NCI-H446 (cell line): ENCODE data around the gene LSM6.

Experiments
- DNase-seq, 2 experiments: peaks; one replicate each; lab custom pipeline; 2025; lab: John Stamatoyannopoulos, UW

The LSM6 gene

DNA sequence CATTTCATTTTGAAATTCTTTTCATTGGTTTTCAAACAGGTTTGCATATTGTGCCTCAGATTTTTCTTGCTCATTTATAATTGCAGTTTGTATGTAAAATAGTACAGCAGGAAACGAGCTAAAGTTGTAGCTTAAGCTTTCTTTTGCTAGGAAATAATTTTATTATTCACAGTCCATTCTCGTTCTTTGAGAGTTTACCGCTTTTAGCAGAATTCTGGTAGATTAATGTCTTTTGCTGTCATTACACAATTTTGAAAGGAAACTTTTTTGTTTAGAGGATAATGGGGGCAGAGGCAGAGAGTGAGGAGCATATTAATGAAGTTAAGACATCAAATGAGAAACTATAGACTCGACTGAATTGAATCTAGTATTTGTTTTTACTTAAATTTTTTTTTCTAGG is 10.5 kb downstream of the LSM6 start:
- DNase-seq = no peak

DNA sequence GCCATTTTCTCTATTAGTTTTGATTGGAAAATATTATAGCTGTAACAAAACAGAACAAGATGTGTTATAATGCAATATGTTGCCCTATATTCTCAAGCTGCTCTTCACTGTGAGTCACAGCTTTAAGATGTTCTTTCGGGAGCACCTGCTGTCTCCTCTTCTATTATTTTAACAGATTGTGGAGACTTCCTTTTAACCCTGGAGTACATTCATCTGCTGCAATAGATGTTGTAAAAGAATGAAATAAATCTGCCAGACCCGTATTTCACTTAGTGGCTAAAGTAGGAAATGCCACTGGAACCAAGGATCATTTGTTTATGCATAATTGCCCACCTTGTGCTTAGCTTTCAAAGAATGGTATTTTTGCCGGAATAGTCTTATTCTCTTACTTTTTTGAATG is 11.1 kb downstream of the LSM6 start:
- no peak for DNase-seq

DNA sequence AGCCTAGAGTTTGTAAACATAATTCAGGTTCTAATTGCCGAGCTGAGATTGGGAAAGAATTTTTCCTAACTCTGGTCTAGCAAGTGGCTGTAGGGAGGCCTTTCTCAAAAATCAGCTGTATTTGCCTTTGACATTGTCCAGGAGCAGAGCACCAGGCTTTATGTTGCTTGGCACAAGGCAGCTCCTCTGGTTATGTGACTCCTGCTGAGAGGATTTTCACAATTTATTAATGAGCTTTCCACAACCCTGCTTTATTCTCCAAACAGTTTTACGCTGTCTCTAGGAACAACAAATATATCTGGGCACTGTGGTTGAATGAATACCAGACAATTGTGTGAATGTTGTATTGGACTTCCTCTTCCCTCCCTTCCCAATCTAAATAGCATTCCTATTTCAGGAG is 14.9 kb downstream of the LSM6 start:
- no peak for DNase-seq

DNA sequence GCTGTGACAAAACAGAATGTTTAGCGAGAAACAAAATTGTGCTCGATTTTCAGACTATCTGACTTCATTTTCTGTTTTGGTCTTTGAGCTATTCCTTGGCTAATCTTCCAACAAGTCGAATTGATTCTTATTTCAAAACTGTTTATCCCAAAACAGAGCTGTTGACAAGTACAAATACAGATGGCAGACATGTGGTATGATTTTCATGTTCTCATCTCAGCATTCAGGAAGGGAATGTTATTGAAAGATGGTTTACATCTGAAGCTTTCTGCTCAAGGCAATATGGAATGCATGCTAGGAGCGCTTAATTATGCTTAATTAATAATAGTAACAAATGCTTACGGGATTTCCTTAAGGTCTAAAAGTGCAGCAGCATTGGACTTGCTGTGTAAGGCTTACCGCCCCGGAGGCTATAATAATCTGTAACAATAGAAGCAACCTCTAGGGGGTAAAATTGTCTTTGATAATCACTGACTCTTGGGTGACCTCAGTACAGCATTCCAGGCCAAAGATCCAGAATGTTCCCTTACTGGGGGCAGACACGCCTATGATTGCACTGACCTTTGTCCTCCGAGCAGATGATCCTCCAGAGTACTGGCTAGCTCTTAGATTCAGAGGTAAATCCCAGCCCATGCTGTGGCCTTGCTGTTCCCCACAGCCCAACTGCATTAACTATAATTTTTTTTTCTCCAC is 16.4 kb downstream of the LSM6 start:
- no peak for DNase-seq

DNA sequence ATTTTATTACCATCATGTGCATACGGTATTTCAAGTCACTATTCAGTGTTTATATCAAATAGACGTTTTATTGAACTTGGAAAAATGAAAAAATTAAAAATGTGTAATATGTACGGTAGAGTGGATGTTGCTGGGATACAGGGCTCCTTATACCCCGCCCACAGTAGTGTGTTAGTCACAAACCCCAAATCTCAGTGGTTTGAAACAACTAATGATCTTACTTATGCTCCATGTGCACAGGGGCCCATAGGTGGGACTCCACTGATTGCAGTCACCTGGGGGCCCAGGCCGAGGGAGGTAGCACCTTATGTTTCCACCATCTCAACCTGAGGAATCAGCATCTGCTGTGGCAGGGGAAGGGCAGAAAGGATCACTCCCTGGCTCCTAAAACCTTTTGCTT is 18.1 kb downstream of the LSM6 start:
- no peak for DNase-seq

DNA sequence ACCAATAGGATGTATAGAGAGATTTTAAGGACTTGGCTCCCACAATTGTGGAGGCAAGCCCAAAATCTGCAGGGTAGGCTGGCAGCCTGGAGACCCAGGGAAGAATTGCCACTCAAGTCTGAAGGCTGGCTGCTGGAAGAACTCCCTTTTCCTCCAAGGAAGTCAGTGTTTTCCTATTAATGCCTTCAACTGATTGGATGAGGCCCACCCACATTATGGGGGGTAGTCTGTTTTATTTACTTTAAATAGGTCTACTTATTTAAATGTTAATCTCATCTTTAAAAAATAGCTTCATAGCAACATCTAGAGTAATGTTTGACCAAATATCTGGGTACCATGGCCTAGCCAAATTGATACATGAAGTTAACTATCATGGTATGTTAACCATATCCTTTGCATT is 18.7 kb downstream of the LSM6 start:
- no peak for DNase-seq

DNA sequence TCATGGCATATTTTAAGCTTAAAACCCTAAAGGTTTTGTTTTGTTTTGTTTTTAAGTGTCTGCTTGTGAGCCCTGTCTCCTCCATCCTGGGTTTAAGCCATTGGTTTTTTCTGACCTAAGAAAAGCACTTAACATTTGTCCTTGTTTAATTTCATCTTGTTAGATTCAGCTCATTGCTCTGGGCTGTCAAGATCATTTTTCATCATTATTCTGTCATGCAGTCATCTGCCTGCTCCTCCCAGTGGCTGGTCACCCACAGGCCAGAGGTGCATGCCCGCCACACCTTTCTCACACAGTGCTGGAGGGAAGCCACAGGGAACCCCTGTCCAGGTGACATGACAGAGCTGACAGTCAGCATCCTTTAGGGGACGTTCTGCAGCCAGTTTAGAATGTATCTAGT is 27.1 kb downstream of the LSM6 start:
- DNase-seq = no peak

DNA sequence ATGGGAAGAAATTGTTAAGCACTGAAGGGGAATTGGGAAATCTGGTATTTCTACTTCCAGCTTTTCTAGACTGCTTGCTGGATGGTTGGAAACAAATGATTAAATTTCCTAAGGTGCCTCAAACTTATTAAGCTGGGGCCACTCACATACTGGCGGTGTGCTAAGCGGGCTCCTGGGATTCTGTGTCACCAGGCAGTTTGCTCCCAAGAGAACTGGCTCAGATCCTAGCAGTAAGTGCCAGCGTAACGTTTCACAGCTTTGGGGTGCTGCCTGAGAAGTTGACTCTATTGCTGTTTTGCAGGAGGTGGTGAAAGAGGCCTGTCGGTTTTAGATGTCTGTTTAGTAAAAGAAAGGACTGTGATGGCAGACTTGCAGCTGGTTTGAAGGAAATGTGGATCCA is 31.9 kb downstream of the LSM6 start:
- no peak for DNase-seq

DNA sequence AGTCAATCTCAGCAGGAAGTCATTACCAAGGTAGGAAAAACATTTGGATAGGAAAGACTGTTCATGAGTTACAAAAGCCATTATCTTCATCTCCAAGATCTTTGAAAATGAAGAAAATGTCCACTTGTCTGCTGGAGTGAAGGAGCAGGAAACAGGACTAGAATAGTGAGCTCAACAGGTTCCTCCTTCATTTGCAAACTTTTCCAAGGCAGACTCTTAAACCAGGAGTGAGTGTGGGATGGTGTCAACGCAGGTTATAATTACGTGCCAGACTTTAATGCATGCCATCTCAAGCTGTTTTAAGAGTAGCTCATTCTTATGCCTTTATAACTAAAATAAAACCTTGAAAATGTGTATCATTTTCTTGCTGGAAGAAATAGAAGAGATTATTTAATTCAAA is 35.4 kb downstream of the LSM6 start:
- DNase-seq = no peak

DNA sequence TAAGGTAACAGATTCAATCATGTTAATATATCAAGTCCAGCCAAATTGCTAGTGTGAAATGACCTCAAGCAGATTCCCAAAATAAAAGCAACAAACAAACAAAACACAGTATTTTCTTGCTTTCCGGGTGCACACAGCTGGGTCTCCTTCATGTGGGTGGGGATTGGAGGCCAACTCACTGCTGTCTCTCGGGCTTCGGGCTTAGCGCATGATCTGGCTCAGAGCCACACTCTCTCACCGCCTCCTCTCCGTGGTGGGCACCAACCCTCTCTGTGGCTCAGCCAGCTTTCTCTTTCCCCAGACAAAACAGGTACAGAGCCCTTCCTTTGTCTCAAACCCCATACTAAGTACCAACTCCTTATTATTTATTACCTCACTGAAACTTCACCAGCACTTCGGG is 35.9 kb downstream of the LSM6 start:
- no peak for DNase-seq

DNA sequence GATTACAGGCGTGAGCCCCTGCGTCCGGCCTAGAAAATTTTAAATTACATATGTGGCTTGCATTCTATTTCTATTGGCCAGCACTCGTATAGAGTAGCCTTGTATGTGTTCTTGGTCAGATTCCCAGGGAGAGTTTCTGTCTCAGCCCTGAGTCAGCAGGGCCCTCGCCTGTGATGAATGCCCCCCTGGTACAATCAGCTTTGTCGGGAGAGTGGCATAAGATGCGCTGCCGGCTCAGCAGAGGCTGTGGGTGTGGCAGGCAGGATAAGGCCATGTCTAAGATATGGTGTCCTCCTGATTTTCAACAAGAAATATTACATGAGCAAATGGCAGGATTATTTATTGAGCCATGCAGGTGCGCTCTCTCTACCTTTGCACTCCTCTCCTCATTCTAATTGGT is 37.3 kb downstream of the LSM6 start:
- DNase-seq = no peak

DNA sequence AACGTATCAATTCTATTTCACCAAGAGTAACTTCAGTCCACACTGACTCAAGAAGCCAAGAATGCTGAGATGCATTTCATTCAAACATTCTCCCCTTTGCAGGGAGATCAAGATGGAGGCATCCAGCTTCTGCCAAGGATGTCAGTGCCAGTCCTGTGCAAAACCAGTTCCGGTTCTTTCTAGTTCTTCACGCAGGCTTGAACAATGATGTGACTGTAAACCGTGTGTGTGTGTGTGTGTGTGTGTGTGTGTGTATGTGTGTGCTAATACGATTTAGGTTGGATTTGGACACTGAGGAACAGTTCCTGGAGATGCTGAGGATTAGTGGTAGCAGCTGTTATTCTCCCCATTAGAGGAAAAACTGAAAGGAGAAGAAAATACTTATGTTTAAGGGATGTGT is 38.7 kb downstream of the LSM6 start, which contains the start of gene REELD1:
Gene REELD1 (plus strand): TSS at position 301 of the 400 bp plus-strand sequence. CDS start 2,415 bp downstream, outside the sequence.
- no peak for DNase-seq

DNA sequence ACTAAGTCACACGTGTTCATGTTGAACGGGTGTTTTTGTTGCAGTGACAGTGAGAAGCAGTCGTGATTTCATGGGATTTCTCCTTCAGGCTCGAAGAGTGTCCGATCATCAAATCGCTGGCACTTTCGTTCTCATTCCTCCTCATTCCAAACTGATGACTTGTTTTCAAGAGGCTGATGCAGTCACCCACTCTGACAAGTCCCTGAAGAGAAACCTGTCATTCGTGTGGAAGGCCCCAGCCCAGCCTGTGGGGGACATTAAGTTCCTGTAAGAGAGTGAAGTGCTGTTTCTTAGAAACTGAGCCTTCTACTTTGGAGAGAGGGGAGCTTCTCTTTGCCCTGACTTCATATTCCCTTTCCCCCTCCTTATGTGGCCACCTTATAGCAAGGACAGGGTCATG is 46.8 kb downstream of the LSM6 start:
- DNase-seq = no peak

DNA sequence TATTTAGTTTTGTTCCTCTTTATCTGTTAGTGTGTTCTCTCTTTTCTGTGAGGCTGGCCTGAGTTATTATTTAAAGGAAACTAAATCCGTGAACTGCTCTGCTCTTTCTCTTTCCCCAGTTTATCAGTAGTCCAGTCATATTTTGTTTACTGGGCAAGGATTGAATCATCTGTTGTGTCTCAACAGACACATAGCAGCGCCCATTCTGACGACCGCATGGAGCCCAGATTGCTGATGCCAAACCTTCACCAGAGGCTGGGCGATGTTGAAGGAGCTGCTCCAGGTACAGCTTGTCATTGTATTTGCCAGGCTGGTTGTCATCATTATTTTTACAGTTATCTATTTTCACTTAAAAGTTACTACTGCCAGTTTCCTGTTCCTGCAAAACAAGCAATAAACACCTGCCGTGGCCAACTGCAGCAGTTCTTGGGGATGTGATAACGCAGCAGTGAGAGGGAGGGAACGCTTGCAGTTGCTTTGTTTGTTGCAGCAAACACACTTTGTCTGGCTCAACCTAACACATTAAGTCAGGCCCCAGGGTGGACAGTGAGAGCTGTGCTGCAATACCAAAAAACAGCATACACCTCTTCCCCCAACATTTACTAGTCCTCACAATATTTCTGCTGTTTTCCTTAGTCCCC is 48.9 kb downstream of the LSM6 start:
- no peak for DNase-seq

DNA sequence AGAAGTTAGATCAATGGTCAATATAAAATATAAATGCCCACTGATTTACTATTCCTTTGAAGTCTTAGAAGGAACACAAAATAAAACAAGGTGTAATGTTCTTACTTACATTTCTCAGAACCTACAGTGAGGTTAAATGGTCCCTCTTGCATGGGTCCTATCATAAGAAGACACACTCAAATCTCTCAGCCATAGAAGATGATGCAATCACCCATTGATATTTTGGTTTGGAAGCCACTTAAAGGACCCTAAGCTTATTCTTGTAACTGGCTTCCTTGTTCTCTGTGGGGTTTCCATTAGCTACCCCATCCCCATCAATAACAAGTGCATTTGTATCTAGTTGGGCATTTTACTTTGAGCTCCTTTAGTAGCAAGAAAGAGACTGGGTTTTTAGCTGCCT is 53.9 kb downstream of the LSM6 start:
- DNase-seq = no peak

DNA sequence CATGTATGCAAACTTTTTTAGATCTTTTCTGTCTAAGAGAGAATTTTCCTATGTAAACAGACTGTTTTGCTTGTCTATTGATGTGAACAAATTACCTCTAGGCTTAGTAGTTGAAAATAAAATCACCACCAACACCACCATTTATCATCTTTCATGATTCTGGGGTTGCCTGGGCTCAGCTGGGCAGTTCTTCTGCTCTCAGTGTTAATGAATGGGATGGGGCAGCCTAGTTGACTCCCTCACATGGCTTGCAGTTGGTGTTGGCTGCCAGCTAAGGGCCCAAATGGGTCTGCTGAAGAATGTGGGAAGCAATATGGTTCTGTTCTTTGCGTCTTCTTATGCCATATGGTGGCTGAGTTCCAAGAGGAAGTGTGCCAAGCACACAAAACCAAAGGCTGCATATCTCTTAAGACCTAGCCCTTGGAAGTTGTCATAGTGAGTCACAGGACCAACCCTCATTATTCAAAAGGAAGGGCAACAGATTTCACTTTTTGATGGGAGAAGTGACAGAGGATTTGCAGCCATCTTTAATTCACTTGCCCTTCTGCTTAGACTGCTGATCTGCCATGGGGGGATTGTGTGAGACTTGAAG is 56.7 kb downstream of the LSM6 start:
- no peak for DNase-seq

DNA sequence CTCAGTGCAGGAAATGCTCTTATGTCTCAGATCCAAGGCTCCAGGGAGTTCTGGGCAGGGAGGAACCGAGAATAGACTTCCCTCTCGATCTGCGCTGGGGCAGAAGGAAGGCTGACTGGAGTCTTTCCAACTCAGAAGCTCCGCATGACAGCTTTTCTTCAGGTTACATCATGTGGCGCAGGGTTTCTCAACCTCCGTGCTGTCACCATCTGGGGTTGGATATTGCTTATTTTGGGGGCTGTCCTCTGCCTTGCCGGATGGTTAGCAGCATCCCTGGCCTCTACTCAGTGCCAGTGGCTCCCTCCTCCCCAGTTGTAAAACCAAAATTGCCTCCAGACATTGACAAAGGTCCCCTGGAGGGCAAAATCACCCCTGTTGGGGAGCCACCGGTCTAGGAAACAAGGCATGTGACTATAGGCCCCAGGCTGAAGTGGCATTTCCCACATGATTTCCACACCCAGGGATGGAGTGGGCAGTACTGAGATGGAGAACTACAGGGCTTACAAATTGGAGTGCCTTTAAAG is 60.2 kb downstream of the LSM6 start:
- peak; percentile 13 to 71 for DNase-seq

DNA sequence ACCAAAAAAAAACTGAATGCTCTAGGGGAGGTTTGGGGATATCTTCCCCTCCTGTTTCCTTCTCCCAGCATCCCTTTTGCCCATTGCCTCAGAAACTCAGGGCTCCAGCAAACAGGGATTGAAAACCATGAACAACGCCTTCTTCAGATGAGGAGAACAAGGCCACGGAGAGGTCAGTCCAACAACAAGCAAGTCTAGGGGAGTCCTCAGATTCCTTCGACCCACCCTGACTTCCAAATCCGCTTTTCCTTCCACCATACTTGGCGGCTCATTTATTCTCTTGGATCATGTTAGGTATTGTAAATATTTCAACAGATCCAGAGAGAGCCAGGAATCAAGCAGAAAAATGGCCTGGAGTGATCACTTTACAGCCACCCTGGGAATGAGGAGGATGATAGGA is 60.7 kb downstream of the LSM6 start:
- DNase-seq = no peak

DNA sequence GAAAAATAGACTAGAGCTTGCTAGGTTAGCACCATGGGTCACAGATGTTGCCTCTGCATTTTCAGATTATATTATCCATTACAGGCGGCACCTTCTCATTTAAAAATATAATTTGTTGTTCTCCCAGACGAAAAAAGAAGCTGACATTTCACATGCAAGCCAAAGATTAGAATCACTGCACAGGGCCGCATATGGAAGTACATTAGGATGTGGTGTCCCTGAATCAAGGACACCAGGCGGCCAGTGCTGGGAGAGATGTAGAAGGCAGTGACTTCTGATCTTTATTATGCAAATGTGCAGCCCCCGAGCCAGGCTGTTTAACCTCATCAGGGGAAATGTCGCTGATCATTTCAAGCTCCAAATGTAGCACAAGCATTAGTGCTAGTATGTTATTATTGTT is 61.6 kb downstream of the LSM6 start:
- no peak for DNase-seq

DNA sequence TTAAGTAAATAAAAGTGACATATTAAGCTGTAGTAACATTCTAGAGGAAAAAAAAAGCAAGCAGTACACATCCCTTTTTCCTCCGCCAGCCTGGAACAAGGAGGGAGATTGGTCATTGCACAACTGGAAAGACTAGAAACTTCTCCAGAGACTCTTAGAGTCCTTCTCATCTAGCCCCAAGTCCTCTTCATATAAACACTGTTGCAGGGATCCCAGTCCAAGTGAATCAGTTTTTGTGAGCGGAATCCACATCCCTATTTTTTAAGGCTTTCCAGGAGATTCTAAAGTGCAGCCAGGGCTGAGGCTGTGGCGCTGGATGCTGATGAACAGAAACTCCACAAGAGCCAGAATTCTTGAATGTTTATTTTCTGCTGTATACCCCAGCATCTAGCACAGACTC is 62.6 kb downstream of the LSM6 start:
- no peak for DNase-seq
